Stimulated activated naive CD4-positive, alpha-beta T cell (primary cell): ENCODE data around the gene NDUFS2.

Source experiments
- DNase-seq, 6 experiments: peaks; one replicate each; lab custom pipeline; 2025; lab: John Stamatoyannopoulos, UW

The NDUFS2 gene

GRCh38 chr1:161196111-161196510 lies 6.1 kb upstream of the NDUFS2 start:
- DNase-seq = no peak

- no peak for DNase-seq
Observed at GRCh38 chr1:161196521-161197451, 5.4 kb upstream of the NDUFS2 start.

- DNase-seq = no peak
Observed at GRCh38 chr1:161197560-161198193, 4.5 kb upstream of the NDUFS2 start.

- DNase-seq = no peak
Observed at GRCh38 chr1:161198194-161198896, 3.8 kb upstream of the NDUFS2 start.

GRCh38 chr1:161198897-161199431 lies 3.2 kb upstream of the NDUFS2 start, which contains the start of gene ADAMTS4:
Gene ADAMTS4 (minus strand): TSS chr1:161199054. CDS start chr1:161198627, 427 bp downstream.
- DNase-seq = no peak

- no peak for DNase-seq
Observed at GRCh38 chr1:161199506-161200139, 2.5 kb upstream of the NDUFS2 start.

- DNase-seq = peak in 1 of 6 experiments; percentile 24
Observed at GRCh38 chr1:161200421-161200991, 1.7 kb upstream of the NDUFS2 start.

GRCh38 chr1:161200992-161201835 lies 953 bp upstream of the NDUFS2 start:
- no peak for DNase-seq

- DNase-seq = no peak
Observed at GRCh38 chr1:161206411-161207140, 4.4 kb downstream of the NDUFS2 start.

- DNase-seq = no peak
Observed at GRCh38 chr1:161207173-161207572, 5.0 kb downstream of the NDUFS2 start.

- DNase-seq = peak; percentile 50 to 76 (median 72)
Observed at GRCh38 chr1:161209790-161210409, 7.7 kb downstream of the NDUFS2 start.

GRCh38 chr1:161214369-161214768 lies 12.2 kb downstream of the NDUFS2 start:
- no peak for DNase-seq

GRCh38 chr1:161215076-161215475 lies 12.9 kb downstream of the NDUFS2 start, which contains the start of gene FCER1G:
Gene FCER1G (plus strand): TSS chr1:161215295. CDS start chr1:161215322, 27 bp downstream.
- DNase-seq = no peak

- no peak for DNase-seq
Observed at GRCh38 chr1:161216945-161217712, 15.0 kb downstream of the NDUFS2 start.

GRCh38 chr1:161217831-161218230 lies 15.7 kb downstream of the NDUFS2 start:
- no peak for DNase-seq

GRCh38 chr1:161218301-161219077 lies 16.3 kb downstream of the NDUFS2 start:
- DNase-seq = peak in 4 of 6 experiments; percentile 18 to 75 (median 54)

- no peak for DNase-seq
Observed at GRCh38 chr1:161219078-161219892, 17.1 kb downstream of the NDUFS2 start.
